Panc1 (cell line): Measurements from ENCODE around the gene SLC44A3.

Experiments used
- POLR2AphosphoS5 ChIP-seq: IDR thresholded peaks from 2 replicates; pipeline ENCODE4 v1.6.1; 2012; ENCODE audit warnings: mild to moderate bottlenecking, low read depth, low read length, moderate library complexity
- SIN3A ChIP-seq: IDR thresholded peaks from 2 replicates; pipeline ENCODE4 v1.6.1; 2012; ENCODE audit warnings: low read depth, mild to moderate bottlenecking, low read length, moderate library complexity, borderline replicate concordance; ENCODE audit not compliant: insufficient read depth
- TCF7L2 ChIP-seq: IDR thresholded peaks from 2 replicates; pipeline ENCODE4 v1.6.1; 2011; ENCODE audit warnings: mild to moderate bottlenecking, low read depth, low read length, inconsistent platforms
- TF ChIP-seq, protein P1 (sequence below): fragments of 450-650 bp; IDR thresholded peaks from 2 replicates; pipeline ENCODE4 v1.5.1; 2017; ENCODE audit warnings: mild to moderate bottlenecking

DNA sequence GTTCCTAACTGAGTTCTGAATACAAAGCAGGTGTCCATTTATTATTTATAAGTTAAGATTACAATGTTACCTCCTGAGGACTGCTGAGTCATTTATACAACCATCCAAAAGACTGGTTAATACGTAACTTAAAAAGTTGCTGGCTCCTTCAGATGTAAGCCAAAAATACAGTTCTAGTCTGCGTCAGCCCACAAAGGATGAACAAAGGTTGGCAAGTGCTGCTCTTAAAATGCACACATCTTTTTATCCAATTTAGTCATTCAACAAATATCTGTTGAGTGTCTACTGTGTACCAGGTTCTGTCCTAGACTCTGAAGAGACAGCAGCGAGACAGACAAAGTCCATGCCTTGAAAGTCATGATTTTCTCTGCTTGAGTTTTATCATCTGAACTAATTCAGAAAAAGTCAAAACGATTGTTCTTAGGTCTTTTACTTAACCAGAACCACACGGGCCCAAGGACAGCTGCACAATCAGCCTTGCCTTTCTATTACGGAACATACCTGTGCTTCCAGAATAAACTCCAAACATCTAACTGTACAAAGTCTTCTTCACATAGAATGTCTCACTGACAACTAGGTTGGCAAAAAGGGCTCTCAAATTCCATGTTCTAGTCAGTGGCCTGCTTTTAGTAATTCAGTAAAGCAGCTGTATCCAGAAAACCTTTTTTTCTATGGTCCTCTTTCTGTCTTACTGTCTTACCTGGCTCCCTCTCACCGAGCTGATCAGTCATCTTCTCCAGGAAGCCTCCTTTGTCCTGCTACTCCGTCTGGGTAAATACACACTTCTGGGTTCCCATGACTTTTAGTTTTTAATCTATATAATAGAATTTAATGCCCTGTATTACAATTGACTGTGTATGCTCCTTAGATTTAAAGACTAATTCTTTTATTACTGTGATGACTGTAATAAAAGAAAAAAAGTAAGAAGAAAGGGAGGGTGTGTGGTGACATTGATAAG, 122.3 kb downstream of the SLC44A3 start:
- TF ChIP-seq, protein P1, sequence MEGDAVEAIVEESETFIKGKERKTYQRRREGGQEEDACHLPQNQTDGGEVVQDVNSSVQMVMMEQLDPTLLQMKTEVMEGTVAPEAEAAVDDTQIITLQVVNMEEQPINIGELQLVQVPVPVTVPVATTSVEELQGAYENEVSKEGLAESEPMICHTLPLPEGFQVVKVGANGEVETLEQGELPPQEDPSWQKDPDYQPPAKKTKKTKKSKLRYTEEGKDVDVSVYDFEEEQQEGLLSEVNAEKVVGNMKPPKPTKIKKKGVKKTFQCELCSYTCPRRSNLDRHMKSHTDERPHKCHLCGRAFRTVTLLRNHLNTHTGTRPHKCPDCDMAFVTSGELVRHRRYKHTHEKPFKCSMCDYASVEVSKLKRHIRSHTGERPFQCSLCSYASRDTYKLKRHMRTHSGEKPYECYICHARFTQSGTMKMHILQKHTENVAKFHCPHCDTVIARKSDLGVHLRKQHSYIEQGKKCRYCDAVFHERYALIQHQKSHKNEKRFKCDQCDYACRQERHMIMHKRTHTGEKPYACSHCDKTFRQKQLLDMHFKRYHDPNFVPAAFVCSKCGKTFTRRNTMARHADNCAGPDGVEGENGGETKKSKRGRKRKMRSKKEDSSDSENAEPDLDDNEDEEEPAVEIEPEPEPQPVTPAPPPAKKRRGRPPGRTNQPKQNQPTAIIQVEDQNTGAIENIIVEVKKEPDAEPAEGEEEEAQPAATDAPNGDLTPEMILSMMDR, result no peak
- TF ChIP-seq POLR2AphosphoS5 (no peak), SIN3A (no peak), TCF7L2 (no peak)
